ENCODE data around the gene MYD88. TPM values are rescaled to one million over a fixed set of nuclear protein-coding genes. Genes with fewer than 3 reads are reported as not detected.
A peak's percentile ranks its signal among the peaks of the same experiment; 100 is the strongest.

The MYD88 gene
- total RNA-seq, 1 donor from 2014 or later: 32.0 TPM

GRCh38 chr3:38108649-38109579, 29.5 kb upstream of the MYD88 start:
- H3K36me3 Mint-ChIP-seq (ENCODE audit: low read depth): peaks cover 2% of the 10 kb centered on the region
- H3K4me1 Mint-ChIP-seq: no peaks in the 10 kb centered on the region
- no peak overlapping the region for H3K4me3 Mint-ChIP-seq
- H3K9me3 Mint-ChIP-seq: peaks cover 4% of the 10 kb centered on the region
- peaks cover 6% of the 10 kb centered on the region for H3K27me3 Mint-ChIP-seq
- no peak for DNase-seq
- no peak overlapping the region for H3K27ac Mint-ChIP-seq
- intact Hi-C loops (cut with micrococcal nuclease): no loop called here

GRCh38 chr3:38109580-38110313, 28.7 kb upstream of the MYD88 start:
- peaks cover 2% of the 10 kb centered on the region for H3K27me3 Mint-ChIP-seq
- no peaks in the 10 kb centered on the region for H3K4me1 Mint-ChIP-seq
- H3K4me3 Mint-ChIP-seq: no peak overlapping the region
- H3K36me3 Mint-ChIP-seq (ENCODE audit: low read depth): peaks cover 2% of the 10 kb centered on the region
- H3K27ac Mint-ChIP-seq: no peak overlapping the region
- peaks cover 4% of the 10 kb centered on the region for H3K9me3 Mint-ChIP-seq
- intact Hi-C loops (cut with micrococcal nuclease): no loop called here
- DNase-seq: no peak

- no peak for DNase-seq
- intact Hi-C loops (cut with micrococcal nuclease): no loop called here
- Mint-ChIP-seq H3K9me3 (peaks cover 4% of the 10 kb centered on the region), H3K4me1 (no peaks in the 10 kb centered on the region), H3K27me3 (no peaks in the 10 kb centered on the region), H3K27ac (no peak overlapping the region), H3K4me3 (no peak overlapping the region), H3K36me3 (ENCODE audit: low read depth) (peaks cover 2% of the 10 kb centered on the region)
These were observed 28.0 kb upstream of the MYD88 start for GRCh38 chr3:38110314-38111050.

GRCh38 chr3:38111201-38111600, 27.3 kb upstream of the MYD88 start:
- Mint-ChIP-seq H3K27ac (peak overlapping the region; percentile 53), H3K9me3 (no peaks in the 10 kb centered on the region), H3K4me1 (peaks cover 4% of the 10 kb centered on the region), H3K27me3 (no peaks in the 10 kb centered on the region), H3K4me3 (no peak overlapping the region), H3K36me3 (ENCODE audit: low read depth) (no peaks in the 10 kb centered on the region)
- DNase-seq: no peak
- intact Hi-C loops (cut with micrococcal nuclease): no loop called here

DNA sequence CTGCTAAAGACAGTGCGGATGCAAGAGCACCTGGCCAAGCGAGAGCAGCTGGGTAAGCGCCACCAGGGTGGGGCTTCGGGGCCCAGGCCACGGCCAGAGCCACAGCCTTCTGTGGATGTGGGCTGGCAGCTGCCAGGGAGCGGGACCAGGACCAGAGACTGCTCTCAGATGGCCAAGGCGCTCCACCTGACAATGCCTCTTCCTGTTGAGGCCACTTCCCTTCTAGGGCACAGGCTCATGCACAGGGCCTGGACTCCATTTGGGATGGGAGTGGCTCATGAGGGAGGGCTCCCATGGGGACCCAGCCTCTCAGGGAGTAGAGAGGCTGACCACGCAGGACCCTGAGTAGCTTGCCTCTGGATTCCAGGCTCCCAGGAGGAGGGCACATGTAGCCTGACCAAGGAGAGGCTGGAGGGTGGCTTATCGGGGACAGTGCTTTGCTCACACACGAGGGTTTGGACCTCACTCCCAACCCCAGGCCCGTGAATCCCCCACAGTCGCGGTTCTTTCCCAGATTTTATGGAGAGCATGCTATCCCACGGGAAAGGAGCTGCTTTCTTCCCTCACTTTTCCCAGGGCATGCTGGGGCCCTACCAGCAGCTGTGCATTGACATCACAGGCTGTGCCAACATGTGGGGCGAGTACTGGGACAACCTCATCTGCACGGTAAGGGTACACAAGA, 26.6 kb upstream of the MYD88 start:
- Mint-ChIP-seq H3K36me3 (ENCODE audit: low read depth) (no peaks in the 10 kb centered on the region), H3K9me3 (no peaks in the 10 kb centered on the region), H3K4me1 (peaks cover 4% of the 10 kb centered on the region), H3K27me3 (no peaks in the 10 kb centered on the region), H3K4me3 (no peak overlapping the region), H3K27ac (no peak overlapping the region)
- intact Hi-C loops (cut with micrococcal nuclease): no loop called here
- no peak for DNase-seq

- H3K27ac Mint-ChIP-seq: no peak overlapping the region
- H3K9me3 Mint-ChIP-seq: no peaks in the 10 kb centered on the region
- H3K36me3 Mint-ChIP-seq (ENCODE audit: low read depth): no peaks in the 10 kb centered on the region
- H3K27me3 Mint-ChIP-seq: no peaks in the 10 kb centered on the region
- H3K4me1 Mint-ChIP-seq: peaks cover 4% of the 10 kb centered on the region
- intact Hi-C loops (cut with micrococcal nuclease): no loop called here
- no peak for DNase-seq
- no peak overlapping the region for H3K4me3 Mint-ChIP-seq
These were observed 26.1 kb upstream of the MYD88 start for GRCh38 chr3:38112378-38112761.

DNA sequence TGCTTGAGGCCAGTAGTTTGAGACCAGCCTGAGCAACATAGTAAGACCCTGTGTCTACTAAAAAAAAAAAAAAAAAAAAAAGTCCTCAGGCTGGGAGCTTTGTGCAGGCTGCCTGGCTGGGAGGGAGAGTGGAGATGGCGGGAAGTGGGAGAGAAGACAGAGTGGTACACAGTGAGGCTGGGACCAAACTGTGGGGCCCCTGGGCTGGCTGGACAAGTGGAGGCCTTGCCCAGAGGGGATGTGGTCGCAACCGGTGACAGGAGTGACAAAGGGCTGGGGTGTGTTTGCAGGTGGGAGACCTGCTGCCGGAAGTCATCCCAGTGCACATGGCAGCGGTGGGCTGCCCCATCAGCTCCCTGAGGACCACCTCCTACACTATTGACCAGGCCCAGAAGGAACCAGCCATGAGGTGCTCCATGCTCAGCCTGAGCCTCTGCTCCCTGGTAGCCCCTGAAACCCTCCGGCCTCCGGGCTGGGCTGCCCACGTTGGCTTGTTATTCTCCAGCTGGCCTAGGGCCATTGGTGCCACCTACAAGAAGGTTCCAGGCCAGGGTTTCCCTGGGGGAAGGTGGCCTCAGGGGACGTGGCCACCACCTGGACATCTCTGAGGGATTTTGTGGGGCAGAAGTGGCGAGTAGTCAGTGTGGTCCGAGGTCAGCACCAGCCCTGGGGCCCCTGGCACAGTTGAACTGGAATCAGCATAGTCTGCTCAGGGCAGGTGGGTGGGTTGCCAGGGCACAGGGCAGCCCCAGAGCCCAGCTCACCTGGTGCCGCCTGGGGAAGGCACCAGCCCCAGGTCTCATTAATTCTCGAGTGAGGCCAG, 24.2 kb upstream of the MYD88 start:
- H3K36me3 Mint-ChIP-seq (ENCODE audit: low read depth): peaks cover 5% of the 10 kb centered on the region
- peaks cover 7% of the 10 kb centered on the region for H3K4me1 Mint-ChIP-seq
- no peak overlapping the region for H3K27ac Mint-ChIP-seq
- H3K9me3 Mint-ChIP-seq: no peaks in the 10 kb centered on the region
- intact Hi-C loops (cut with micrococcal nuclease): no loop called here
- no peaks in the 10 kb centered on the region for H3K27me3 Mint-ChIP-seq
- no peak for DNase-seq
- H3K4me3 Mint-ChIP-seq: no peak overlapping the region

DNA sequence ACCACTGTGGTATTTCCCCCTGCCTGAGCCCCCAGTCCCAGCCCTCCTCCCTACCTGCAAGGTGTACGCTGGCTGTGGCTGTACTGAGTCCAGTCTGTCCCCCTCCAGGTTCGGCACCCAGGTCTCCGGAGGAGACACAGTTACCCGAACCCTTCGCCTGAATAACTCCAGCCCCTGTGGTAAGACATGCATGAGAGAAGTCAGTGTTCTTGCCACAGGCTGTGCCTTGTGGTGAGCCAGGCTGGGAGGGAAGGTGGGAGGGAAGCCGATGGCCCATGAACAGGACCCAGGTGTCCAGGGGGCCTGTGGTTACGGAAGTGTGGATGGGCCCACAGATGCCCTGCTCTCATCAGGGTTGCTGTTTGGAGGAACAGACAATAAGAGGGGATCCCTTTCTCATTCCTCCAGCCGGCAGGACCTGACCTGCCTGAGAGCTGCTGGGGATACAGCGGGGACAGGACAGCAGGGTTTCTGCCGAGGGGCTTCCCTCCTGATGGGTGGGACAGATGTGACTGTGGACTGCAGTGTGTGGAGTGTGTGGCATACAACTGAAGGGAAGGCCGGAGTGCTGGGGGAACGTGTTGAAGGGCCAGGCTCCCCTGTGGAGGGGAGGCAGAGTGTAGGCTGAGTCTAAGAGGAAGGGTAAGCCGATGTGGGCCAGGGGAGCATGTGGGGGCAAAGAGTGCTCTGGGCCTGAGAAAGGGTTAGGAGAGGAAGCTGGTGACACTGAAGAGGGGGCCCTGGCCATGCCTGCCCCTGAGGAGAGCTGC, 23.4 kb upstream of the MYD88 start:
- DNase-seq: no peak
- Mint-ChIP-seq H3K9me3 (no peaks in the 10 kb centered on the region), H3K36me3 (ENCODE audit: low read depth) (peaks cover 7% of the 10 kb centered on the region), H3K27me3 (no peaks in the 10 kb centered on the region), H3K27ac (no peak overlapping the region), H3K4me3 (no peak overlapping the region), H3K4me1 (peaks cover 7% of the 10 kb centered on the region)
- intact Hi-C loops (cut with micrococcal nuclease): no loop called here

GRCh38 chr3:38115645-38116427, 22.6 kb upstream of the MYD88 start:
- intact Hi-C loops (cut with micrococcal nuclease): no loop called here
- peaks cover 13% of the 10 kb centered on the region for H3K36me3 Mint-ChIP-seq (ENCODE audit: low read depth)
- no peak overlapping the region for H3K27ac Mint-ChIP-seq
- no peaks in the 10 kb centered on the region for H3K9me3 Mint-ChIP-seq
- no peaks in the 10 kb centered on the region for H3K27me3 Mint-ChIP-seq
- H3K4me3 Mint-ChIP-seq: no peak overlapping the region
- no peak for DNase-seq
- peaks cover 7% of the 10 kb centered on the region for H3K4me1 Mint-ChIP-seq

- no peak overlapping the region for H3K27ac Mint-ChIP-seq
- no peak overlapping the region for H3K4me3 Mint-ChIP-seq
- H3K9me3 Mint-ChIP-seq: no peaks in the 10 kb centered on the region
- peaks cover 16% of the 10 kb centered on the region for H3K36me3 Mint-ChIP-seq (ENCODE audit: low read depth)
- intact Hi-C loops (cut with micrococcal nuclease): no loop called here
- H3K4me1 Mint-ChIP-seq: peaks cover 7% of the 10 kb centered on the region
- H3K27me3 Mint-ChIP-seq: no peaks in the 10 kb centered on the region
- no peak for DNase-seq
These were observed 21.8 kb upstream of the MYD88 start for GRCh38 chr3:38116471-38117162.

DNA sequence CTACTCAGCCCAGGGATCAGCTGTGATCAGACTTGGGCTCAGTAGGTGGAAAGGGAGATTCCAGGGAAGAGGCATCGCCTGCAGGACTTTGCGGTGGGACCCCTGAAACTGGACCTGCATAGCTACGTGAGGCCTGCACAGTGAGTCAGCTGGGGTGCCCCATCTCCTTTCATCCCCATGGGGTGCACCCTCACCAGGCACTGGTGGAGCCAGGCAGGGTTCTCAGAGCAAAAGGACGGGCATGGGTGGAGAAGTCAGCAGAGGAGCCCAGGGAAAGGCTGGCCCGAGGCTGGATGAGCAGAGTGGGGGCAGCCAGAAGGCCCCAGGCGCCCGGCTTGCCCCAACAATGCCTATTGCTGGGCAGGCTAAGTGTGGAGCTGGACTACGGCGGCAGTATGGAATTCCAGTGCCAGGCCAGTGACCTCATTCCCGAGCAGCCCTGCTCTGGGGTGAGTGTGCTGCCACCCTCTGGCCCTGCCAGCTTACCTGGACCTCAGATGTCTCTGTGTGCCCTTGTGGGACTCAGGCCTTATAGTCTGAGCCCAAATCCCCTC, 21.2 kb upstream of the MYD88 start:
- no peak overlapping the region for H3K4me3 Mint-ChIP-seq
- peaks cover 16% of the 10 kb centered on the region for H3K36me3 Mint-ChIP-seq (ENCODE audit: low read depth)
- peaks cover 7% of the 10 kb centered on the region for H3K4me1 Mint-ChIP-seq
- H3K27me3 Mint-ChIP-seq: no peaks in the 10 kb centered on the region
- intact Hi-C loops (cut with micrococcal nuclease): no loop called here
- H3K9me3 Mint-ChIP-seq: no peaks in the 10 kb centered on the region
- no peak for DNase-seq
- no peak overlapping the region for H3K27ac Mint-ChIP-seq
